GM03348 (cell line): Measurements from ENCODE around the gene HMCN1.

Experiments used
- DNase-seq: peaks from one replicate; pipeline ENCODE4 v3.0.0; 2012; ENCODE audit warnings: low spot score

HMCN1 gene

GRCh38 chr1:185966471-185966870, 232.3 kb downstream of the HMCN1 start:
- DNase-seq = no peak

GRCh38 chr1:185969028-185969427, 234.8 kb downstream of the HMCN1 start:
- peak; percentile 24 for DNase-seq

- peak; percentile 9 for DNase-seq
Observed at GRCh38 chr1:185969524-185969991, 235.4 kb downstream of the HMCN1 start.

GRCh38 chr1:185971688-185972087, 237.5 kb downstream of the HMCN1 start:
- peak; percentile 28 for DNase-seq

DNA sequence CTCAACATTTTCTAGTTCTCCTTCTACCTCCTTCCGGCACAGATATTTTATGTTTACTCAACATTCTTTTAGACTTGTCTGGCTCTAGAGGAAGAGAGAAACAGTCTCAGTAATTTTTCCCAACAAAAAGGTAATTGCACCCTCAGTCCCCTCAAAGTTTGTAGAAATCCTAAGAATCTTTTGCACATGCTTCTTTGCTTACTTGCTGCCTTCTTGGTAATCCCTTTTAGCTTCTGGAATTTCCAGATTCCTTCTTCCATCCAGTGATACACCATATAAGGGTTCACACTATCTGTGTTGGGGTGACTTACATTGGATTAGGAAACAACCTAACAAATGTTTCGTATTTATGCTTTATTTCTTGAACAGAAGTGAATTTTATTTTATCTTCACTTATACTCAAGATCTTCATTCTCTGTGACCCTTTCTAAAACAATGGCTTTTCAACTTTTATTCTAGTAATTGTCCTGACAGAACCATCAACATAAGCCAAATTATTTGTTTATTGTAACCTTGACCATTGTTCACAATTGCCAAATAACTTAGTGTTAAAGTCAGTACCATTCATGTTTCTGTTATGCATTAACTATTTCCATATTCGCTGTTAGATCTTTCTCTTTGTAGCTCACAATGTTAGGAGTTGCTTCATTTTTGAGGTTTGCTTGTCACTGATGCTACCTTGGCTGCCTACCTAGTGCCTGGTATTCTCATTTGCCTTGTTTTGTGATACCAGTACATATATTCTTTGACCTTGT, 238.1 kb downstream of the HMCN1 start:
- no peak for DNase-seq

DNA sequence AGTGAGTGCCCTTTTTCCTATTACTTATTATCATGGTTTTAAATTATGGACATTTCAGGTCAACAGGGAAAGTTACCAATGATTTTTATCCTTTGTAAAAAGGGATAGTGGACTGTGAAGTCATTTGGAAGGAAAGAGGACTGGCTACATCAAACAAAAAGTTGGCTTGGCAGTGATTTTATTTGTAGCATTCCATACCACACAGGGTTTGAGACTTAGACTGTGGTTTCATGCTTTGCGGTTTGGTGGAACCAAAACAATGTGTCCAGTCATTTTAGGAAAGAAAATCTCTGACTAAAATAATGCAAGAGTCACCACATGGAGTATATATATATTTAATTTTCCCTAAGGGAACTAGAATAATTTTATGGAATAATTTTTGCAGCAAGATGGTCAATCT, 239.5 kb downstream of the HMCN1 start:
- peak; percentile 48 for DNase-seq

- no peak for DNase-seq
Observed at GRCh38 chr1:185974367-185975170, 240.4 kb downstream of the HMCN1 start.

DNA sequence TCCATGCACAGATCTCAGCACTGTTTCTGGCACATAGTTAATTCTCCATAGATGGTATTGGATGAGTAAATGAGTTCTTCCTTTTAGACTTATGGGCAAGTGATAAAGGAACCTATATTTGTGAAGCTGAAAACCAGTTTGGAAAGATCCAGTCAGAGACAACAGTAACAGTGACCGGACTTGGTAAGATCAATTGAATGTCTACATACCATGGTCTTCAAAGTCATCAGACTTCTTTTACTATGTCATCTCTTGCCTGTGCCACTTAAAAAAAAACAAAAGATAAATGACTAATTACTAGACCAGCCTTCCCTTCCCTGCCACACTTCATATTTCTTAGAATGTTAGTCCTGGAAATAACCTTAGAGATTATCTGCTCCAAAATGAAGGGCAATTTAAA, 246.7 kb downstream of the HMCN1 start:
- no peak for DNase-seq

DNA sequence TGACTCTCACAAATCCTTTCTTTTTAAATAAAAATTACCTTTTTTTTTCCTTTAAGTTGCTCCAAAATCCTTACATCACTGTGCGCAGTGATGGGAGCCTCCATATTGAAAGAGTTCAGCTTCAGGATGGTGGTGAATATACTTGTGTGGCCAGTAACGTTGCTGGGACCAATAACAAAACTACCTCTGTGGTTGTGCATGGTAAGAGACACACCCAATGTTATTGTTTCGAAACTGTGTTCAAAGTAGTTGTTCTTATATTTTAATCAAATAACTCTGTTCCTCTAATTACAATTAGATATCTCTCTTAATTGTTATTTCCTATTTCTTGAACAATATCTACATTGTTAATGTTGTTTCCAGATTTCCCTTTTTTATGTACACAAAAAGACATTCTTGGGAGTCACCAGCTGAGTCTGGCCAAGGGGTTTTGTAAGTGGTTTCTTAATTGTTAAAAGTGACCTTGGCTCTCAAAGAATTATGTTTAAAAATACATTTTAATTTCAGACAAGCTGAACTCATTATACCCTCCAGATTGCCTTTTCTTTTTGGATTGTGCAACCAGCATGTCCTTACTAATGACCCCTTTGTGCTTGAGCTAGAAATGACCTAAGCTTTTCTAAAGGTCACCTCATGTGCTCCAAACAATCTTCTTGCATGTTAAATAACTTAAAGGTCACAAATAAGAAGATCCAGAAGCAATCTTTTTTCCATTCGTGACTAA, 250.1 kb downstream of the HMCN1 start:
- no peak for DNase-seq

- no peak for DNase-seq
Observed at GRCh38 chr1:185987611-185988321, 253.6 kb downstream of the HMCN1 start.

DNA sequence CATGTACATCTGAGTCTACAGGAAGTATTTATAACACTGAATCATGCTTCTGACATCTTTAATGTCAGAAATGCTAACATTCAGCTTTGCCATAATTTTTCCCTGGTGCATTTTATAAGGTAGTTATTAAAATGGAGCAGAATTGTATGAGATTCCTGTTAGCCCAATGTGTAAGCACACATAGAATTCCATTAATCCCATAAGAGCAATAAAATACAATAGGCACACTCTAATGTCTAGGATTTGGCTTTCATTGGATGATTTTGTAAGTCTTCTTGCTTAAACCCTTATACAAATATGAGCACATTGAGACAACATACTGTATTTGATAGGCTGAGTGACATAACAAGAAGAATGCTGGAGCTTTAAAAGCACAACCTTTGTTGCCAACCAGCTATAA, 256.4 kb downstream of the HMCN1 start:
- no peak for DNase-seq

- DNase-seq = no peak
Observed at GRCh38 chr1:185991266-185991665, 257.1 kb downstream of the HMCN1 start.

GRCh38 chr1:185996211-185996610, 262.0 kb downstream of the HMCN1 start:
- peak; percentile 36 for DNase-seq

DNA sequence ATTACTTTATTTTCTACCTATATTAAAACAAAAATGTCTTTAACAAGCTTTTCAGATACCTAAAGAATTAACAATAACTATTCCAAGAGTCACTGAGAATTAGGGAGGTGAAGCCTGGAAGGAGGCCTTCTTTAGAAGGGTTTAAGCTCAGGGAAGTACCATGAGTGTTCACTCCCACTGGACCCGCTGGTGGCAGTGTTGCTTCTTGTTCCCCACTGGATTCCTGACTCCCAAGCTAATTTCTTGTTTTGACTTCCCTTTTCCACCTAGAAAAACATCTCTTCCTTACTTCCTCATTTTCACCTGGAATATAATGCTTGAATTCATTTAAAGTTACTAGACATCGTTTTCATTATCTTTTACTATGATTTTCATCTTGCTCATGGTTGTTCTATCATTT, 264.2 kb downstream of the HMCN1 start:
- DNase-seq = no peak

DNA sequence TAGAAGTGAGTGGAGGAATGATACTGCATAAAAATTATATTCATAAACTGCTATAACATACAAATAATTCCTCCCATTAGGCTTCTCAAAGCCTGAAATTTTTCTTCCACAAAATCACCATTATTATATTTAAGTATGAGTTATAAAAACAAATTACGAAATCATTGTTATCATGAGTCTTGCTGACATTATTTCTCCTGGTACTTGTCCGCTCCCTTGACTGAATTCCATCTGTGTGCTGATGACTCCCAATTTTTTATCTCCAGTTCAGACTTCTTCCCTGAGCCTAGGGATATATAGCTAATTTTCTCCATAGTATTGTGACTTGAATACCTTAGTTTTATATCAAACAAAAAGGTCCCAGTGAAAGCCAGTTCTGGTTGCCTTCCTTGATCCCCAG, 268.2 kb downstream of the HMCN1 start:
- DNase-seq = no peak

DNA sequence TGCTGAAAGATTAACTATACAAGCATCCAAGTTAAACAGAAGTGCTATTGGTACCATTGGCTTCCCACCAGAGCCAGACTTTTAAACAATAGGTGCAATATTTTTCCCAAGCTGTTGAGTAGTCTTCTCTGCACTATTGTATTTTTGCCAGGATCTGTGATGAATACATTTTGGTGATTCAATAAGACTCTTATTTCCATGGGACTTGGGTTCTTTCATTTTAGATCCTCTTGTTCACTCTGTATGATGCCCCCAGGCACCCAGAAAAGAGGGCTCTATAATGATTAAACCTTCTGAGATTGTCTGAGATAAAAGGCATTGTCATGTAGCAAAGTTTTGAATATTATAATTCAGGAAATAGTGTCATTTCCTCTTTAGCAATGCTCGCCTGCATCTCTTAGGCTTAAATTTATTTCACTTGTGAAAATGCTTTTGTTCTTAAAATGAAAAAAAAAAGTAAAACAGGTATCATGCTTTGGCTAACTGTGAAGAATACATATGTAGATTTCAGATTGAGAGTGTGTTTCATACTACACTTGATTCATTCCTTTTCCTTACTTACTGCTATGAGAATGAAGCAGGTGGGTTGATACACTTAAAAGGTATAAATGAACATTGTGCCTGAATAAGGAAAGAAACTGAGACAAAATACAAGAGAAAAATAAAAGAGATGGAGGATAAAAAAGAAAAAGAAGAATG, 275.0 kb downstream of the HMCN1 start:
- DNase-seq = no peak

- DNase-seq = peak; percentile 22
Observed at GRCh38 chr1:186014370-186015037, 280.3 kb downstream of the HMCN1 start.

- no peak for DNase-seq
Observed at GRCh38 chr1:186016856-186017255, 282.7 kb downstream of the HMCN1 start.

GRCh38 chr1:186022184-186022583, 288.0 kb downstream of the HMCN1 start:
- DNase-seq = no peak

DNA sequence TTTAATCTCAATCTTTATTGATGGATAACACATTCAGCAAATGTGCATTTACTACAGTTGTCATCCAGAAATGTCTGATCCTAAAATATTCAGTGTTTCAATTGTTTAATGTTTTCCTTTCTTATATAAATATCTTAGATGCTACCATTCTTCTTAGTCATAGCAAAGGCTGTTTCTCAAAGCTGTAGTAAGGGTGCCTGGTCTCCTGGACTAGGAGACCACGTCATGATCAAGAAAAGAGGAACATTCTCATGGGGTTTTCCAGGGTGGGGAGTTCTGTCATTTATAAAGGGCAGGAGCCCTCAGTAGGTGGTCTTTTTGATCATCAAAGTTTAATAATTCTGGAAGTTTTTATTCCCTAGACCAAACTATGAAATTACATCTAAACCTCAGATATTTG, 292.8 kb downstream of the HMCN1 start:
- peak; percentile 1 for DNase-seq

DNA sequence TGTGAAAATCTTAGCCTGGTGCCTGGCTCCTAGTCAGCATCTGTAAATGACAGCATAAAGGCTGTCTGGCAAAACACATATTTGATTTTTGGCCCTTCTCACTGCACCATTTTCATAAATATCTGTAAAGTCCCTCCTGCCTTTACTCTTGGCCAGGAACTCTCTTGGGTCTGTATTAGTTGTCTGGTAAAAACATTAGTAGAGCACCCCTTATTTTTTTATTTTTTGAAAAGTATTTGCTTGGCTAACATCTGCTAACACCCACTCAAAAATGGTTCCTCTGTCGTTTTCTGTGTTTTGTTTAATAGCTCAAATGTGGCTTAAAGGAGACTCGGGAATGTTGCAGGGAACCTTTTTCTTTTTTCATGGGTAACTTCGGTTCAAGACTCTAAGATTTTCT, 293.4 kb downstream of the HMCN1 start:
- peak; percentile 12 for DNase-seq
